ENCODE data around the gene SSR2.

GRCh38 chr1:155989242-155990004 lies 31.3 kb downstream of the SSR2 start:
- peak; percentile 97 to 99 (median 99) for TF ChIP-seq CTCF (IDR thresholded peaks at IDR 0.05)
- TF ChIP-seq POLR2A (IDR thresholded peaks at IDR 0.05): no peak
